Stimulated activated naive CD8-positive, alpha-beta T cell treated with anti-CD3 and anti-CD28 coated beads, Interleukin-15, Interleukin-2, amounts not matched to agents 100 U/mL and 50 U/mL, for 24 hours (primary cell): ENCODE data around the gene RAB22A.
"Not testable (repeated sequence)": the region's sequence is repeated elsewhere in the genome, so short reads cannot be mapped to it uniquely, and the experiment has no call there.

Experiments used
- ATAC-seq: fragments of 150-1000 bp; cut with Tn5 transposase; one replicate; pipeline ENCODE4 v1.10.0; 2021
- DNase-seq: peaks from one replicate; pipeline ENCODE4 v3.0.0; 2021

Gene RAB22A

GRCh38 chr20:58344741-58345140 lies 35.2 kb downstream of the RAB22A start:
- no peak for DNase-seq
- ATAC-seq, result no peak

- ATAC-seq (no peak), DNase-seq (no peak)
Measured at GRCh38 chr20:58349570-58349969, 40.1 kb downstream of the RAB22A start.

- peak; percentile 76 for ATAC-seq
- no peak for DNase-seq
Measured at GRCh38 chr20:58352468-58352867, 43.0 kb downstream of the RAB22A start.

GRCh38 chr20:58359441-58359840 lies 49.9 kb downstream of the RAB22A start:
- DNase-seq (no peak), ATAC-seq (no peak)

- no peak for ATAC-seq
- no peak for DNase-seq
Measured at GRCh38 chr20:58360936-58361335, 51.4 kb downstream of the RAB22A start.

- ATAC-seq, result peak; percentile 83
- DNase-seq, result peak; percentile 23
Measured at GRCh38 chr20:58361481-58362205, 52.1 kb downstream of the RAB22A start.

- ATAC-seq, result no peak
- DNase-seq, result no peak
Measured at GRCh38 chr20:58362206-58362516, 52.6 kb downstream of the RAB22A start.

GRCh38 chr20:58362970-58363369 lies 53.5 kb downstream of the RAB22A start:
- ATAC-seq (no peak), DNase-seq (no peak)

- ATAC-seq (no peak), DNase-seq (no peak)
Measured at GRCh38 chr20:58366866-58367265, 57.4 kb downstream of the RAB22A start.

GRCh38 chr20:58372806-58373205 lies 63.3 kb downstream of the RAB22A start:
- no peak for ATAC-seq
- no peak for DNase-seq

- not testable (repeated sequence) for ATAC-seq
Measured at GRCh38 chr20:58373296-58373695, 63.8 kb downstream of the RAB22A start.

GRCh38 chr20:58374027-58374850 lies 64.7 kb downstream of the RAB22A start:
- ATAC-seq, result no peak
- DNase-seq, result no peak

More at GRCh38 chr20:58373296-58373695, 63.8 kb downstream of the RAB22A start:
- DNase-seq, result not testable (repeated sequence)

GRCh38 chr20:58374906-58375758 lies 65.6 kb downstream of the RAB22A start:
- no peak for ATAC-seq
- DNase-seq, result no peak

GRCh38 chr20:58375759-58376352 lies 66.3 kb downstream of the RAB22A start:
- ATAC-seq (no peak), DNase-seq (no peak)

- DNase-seq (no peak), ATAC-seq (no peak)
Measured at GRCh38 chr20:58377017-58377416, 67.5 kb downstream of the RAB22A start.

GRCh38 chr20:58377766-58378401 lies 68.4 kb downstream of the RAB22A start:
- DNase-seq, result no peak
- ATAC-seq, result no peak

- no peak for DNase-seq
- no peak for ATAC-seq
Measured at GRCh38 chr20:58378704-58379103, 69.2 kb downstream of the RAB22A start.

- DNase-seq (no peak), ATAC-seq (no peak)
Measured at GRCh38 chr20:58381627-58382026, 72.1 kb downstream of the RAB22A start.

- ATAC-seq (no peak), DNase-seq (no peak)
Measured at GRCh38 chr20:58382096-58382495, 72.6 kb downstream of the RAB22A start.

- DNase-seq, result no peak
- ATAC-seq, result no peak
Measured at GRCh38 chr20:58384821-58385220, 75.3 kb downstream of the RAB22A start.

- no peak for DNase-seq
- no peak for ATAC-seq
Measured at GRCh38 chr20:58388028-58388601, 78.6 kb downstream of the RAB22A start.
